K562 (cell line): ENCODE measurements around the gene MUC5AC. TPM values are rescaled to one million over a fixed set of nuclear protein-coding genes. Genes with fewer than 3 reads are reported as not detected.

Experiments
- ATAC-seq: fragments of 200-7000 bp; cut with Tn5 transposase; 3 replicates; pipeline ENCODE4 v1.9.1; 2020; ENCODE audit warnings: moderate library complexity
- BruUV-seq: library from RNA; stranded (reverse); fragments of 400-500 nt; replicated peaks from 2 replicates; lab custom pipeline; 2021; lab: Mats Ljungman, UMichigan
- CTCF ChIA-PET: fragments of 300-600 bp; formaldehyde crosslinking; extraction: SDS; loops from one replicate; lab custom pipeline; 2021; ENCODE audit warnings: low intra/inter-chr PET ratio; lab: Yijun Ruan, JAX
- POLR2A ChIA-PET: fragments of 300-600, 350-650 bp; sonication (Branson Sonifier 250); formaldehyde crosslinking; extraction: SDS; loops from one replicate; lab custom pipeline; 2021; ENCODE audit warnings: antibody characterized with exemption, inconsistent platforms; lab: Yijun Ruan, JAX
- DNase-seq, 4 experiments: peaks; one replicate each; pipeline versions ENCODE4 v3.0.0 to v3.0.0-alpha.2; 2011 to 2018; ENCODE audit warnings: low spot score in 3 of 4, mixed read lengths in 3 of 4; ENCODE audit errors: extremely low read depth in 1 of 4
- FAIRE-seq: peaks from 2 replicates; lab custom pipeline; 2011; peaks lifted over from hg19 to GRCh38; lab: Jason Lieb, UNC
- H2AFZ ChIP-seq: 2 replicates; pipeline ENCODE4 v1.6.0; 2011; ENCODE audit warnings: low read depth, low read length, control low read depth, inconsistent platforms
- H3K27ac ChIP-seq: fragments of 200-600 bp; 3 replicates; pipeline ENCODE4 v1.8.0; 2011; ENCODE audit warnings: low read depth, mild to moderate bottlenecking, control low read depth, inconsistent platforms, low read length, moderate library complexity, mixed read lengths; ENCODE audit errors: extremely low read depth
- H3K27me3 ChIP-seq, 2 experiments: fragments of 300-600 bp in 1 of 2; 2 replicates in 1 of 2; 3 replicates in 1 of 2; pipeline versions ENCODE4 v1.6.0 to v1.8.0; 2011; ENCODE audit warnings: inconsistent platforms in 2 of 2, low read length in 2 of 2, mild to moderate bottlenecking in 1 of 2, mixed read lengths in 1 of 2, moderate library complexity in 1 of 2; ENCODE audit not compliant: control insufficient read depth in 2 of 2, insufficient read depth in 2 of 2
- H3K36me3 ChIP-seq: fragments of 300-600 bp; 3 replicates; pipeline ENCODE4 v1.8.0; 2011; ENCODE audit warnings: mild to moderate bottlenecking, low read length, inconsistent platforms; ENCODE audit not compliant: control insufficient read depth, insufficient read depth
- H3K4me1 ChIP-seq, 2 experiments: fragments of 200-600 bp in 1 of 2; replicated peaks in 1 of 2; 2 replicates in 1 of 2; 3 replicates in 1 of 2; pipeline versions ENCODE4 v1.5.1 to v1.8.0; 2011; ENCODE audit warnings: inconsistent platforms in 2 of 2, low read length in 2 of 2, mild to moderate bottlenecking in 1 of 2, mixed read lengths in 1 of 2, moderate library complexity in 1 of 2; ENCODE audit not compliant: control insufficient read depth in 2 of 2, insufficient read depth in 2 of 2
- H3K4me2 ChIP-seq: 2 replicates; pipeline ENCODE4 v1.6.1; 2011; ENCODE audit warnings: low read length, control low read depth, inconsistent platforms, mixed read lengths; ENCODE audit not compliant: insufficient read depth
- H3K4me3 ChIP-seq: fragments of 200-600 bp; sonication (generic), shearing (Covaris generic); 2 replicates; pipeline ENCODE4 v1.5.1; 2016; ENCODE audit warnings: control low read depth, inconsistent platforms
- H3K79me2 ChIP-seq: fragments of 200-600 bp; 3 replicates; pipeline ENCODE4 v1.8.0; 2011; ENCODE audit warnings: low read length, inconsistent platforms; ENCODE audit not compliant: control insufficient read depth, insufficient read depth
- H3K9ac ChIP-seq, 2 experiments: 2 replicates each; pipeline versions ENCODE4 v1.6.0 to v1.6.1; 2011; ENCODE audit warnings: low read depth in 2 of 2, low read length in 2 of 2, control low read depth in 1 of 2, inconsistent platforms in 1 of 2, mild to moderate bottlenecking in 1 of 2, mixed read lengths in 1 of 2; ENCODE audit not compliant: insufficient read depth in 1 of 2
- H3K9me1 ChIP-seq: one replicate; pipeline ENCODE4 v1.6.0; 2011; ENCODE audit warnings: inconsistent platforms, mild to moderate bottlenecking, low read length, moderate library complexity; ENCODE audit not compliant: control insufficient read depth, insufficient read depth
- H3K9me3 ChIP-seq: replicated peaks from 2 replicates; pipeline ENCODE4 v1.5.1; 2011; ENCODE audit warnings: low read depth, low read length, inconsistent platforms; ENCODE audit not compliant: control insufficient read depth, insufficient read depth
- H4K20me1 ChIP-seq: replicated peaks from 2 replicates; pipeline ENCODE4 v1.6.1; 2011; ENCODE audit warnings: low read length, inconsistent platforms, mixed read lengths; ENCODE audit not compliant: control insufficient read depth, insufficient read depth
- BRD4 ChIP-seq: fragments of 200-600 bp; sonication (generic); IDR thresholded peaks from 2 replicates; pipeline ENCODE4 v1.6.1; 2017; ENCODE audit warnings: inconsistent platforms
- BRD9 ChIP-seq: fragments of 450-650 bp; IDR thresholded peaks from 2 replicates; pipeline ENCODE4 v1.6.1; 2018; ENCODE audit warnings: low read depth; ENCODE audit not compliant: partially characterized antibody
- CBX3 ChIP-seq, 2 experiments: IDR thresholded peaks; 1 replicate in 1 of 2; 2 replicates in 1 of 2; pipeline ENCODE4 v1.6.1; 2012; ENCODE audit warnings: inconsistent platforms in 2 of 2, low read length in 2 of 2, borderline replicate concordance in 1 of 2, control low read depth in 1 of 2
- COPS2 ChIP-seq: fragments of 450-650 bp; conservative IDR thresholded peaks from 2 replicates; pipeline ENCODE4 v1.6.1; 2016; ENCODE audit warnings: mild to moderate bottlenecking, moderate library complexity
- ESRRB ChIP-seq: fragments of 250-450 bp; sonication (Bioruptor Pico); IDR thresholded peaks from 2 replicates; pipeline ENCODE4 v1.5.0; 2020; ENCODE audit warnings: mild to moderate bottlenecking, moderate library complexity, borderline replicate concordance
- EZH2 ChIP-seq: IDR thresholded peaks from 2 replicates; pipeline ENCODE4 v1.6.1; 2012; ENCODE audit warnings: low read depth, mild to moderate bottlenecking, inconsistent platforms, low read length, borderline replicate concordance
- FOXM1 ChIP-seq, 2 experiments: fragments of 450-650 bp in 1 of 2; sonication (generic) in 1 of 2; formaldehyde crosslinking in 1 of 2; IDR thresholded peaks; 2 replicates each; pipeline versions ENCODE4 v1.6.1 to v1.9.0; 2017 to 2022; ENCODE audit warnings: low read depth in 2 of 2, mild to moderate bottlenecking in 2 of 2, missing genetic modification reagents in 1 of 2, moderate library complexity in 1 of 2
- KDM2B ChIP-seq: fragments of 250-450 bp; sonication (Bioruptor Pico); IDR thresholded peaks from 2 replicates; pipeline ENCODE4 v1.8.0; 2021; ENCODE audit warnings: mild to moderate bottlenecking, moderate library complexity
- MEF2A ChIP-seq: IDR thresholded peaks from 2 replicates; pipeline ENCODE4 v1.6.1; 2011; ENCODE audit warnings: low read depth, mild to moderate bottlenecking, low read length, moderate library complexity; ENCODE audit not compliant: control insufficient read depth
- NCOA6 ChIP-seq: fragments of 450-650 bp; IDR thresholded peaks from 2 replicates; pipeline ENCODE4 v1.6.1; 2017; ENCODE audit warnings: mild to moderate bottlenecking
- RHOXF2B ChIP-seq: fragments of 250-450 bp; sonication (Bioruptor Pico); conservative IDR thresholded peaks from 2 replicates; pipeline ENCODE4 v1.5.1; 2021
- SNIP1 ChIP-seq: fragments of 450-650 bp; IDR thresholded peaks from 2 replicates; pipeline ENCODE4 v1.7.1; 2017; ENCODE audit warnings: low read depth, mild to moderate bottlenecking
- TGIF2 ChIP-seq: sonication (generic); formaldehyde crosslinking; IDR thresholded peaks from 2 replicates; pipeline ENCODE4 v1.8.1; 2022; ENCODE audit warnings: mild to moderate bottlenecking, missing genetic modification reagents, moderate library complexity
- ZKSCAN8 ChIP-seq: fragments of 200-800 bp; sonication (Bioruptor generic); IDR thresholded peaks from 2 replicates; pipeline ENCODE4 v1.6.1; 2016; ENCODE audit warnings: missing genetic modification characterization, missing compliant biosample characterization
- ZNF165 ChIP-seq: fragments of 250-450 bp; sonication (Bioruptor Pico); IDR thresholded peaks from 2 replicates; pipeline ENCODE4 v1.4.0; 2020; ENCODE audit warnings: borderline replicate concordance
- ZNF184 ChIP-seq: sonication (generic); formaldehyde crosslinking; IDR thresholded peaks from 2 replicates; pipeline ENCODE4 v1.5.0; 2020; ENCODE audit warnings: missing genetic modification reagents
- ZNF282 ChIP-seq: sonication (generic); formaldehyde crosslinking; IDR thresholded peaks from 2 replicates; pipeline ENCODE4 v1.8.1; 2023; ENCODE audit warnings: missing genetic modification reagents
- ZNF316 ChIP-seq: fragments of 450-650 bp; IDR thresholded peaks from 2 replicates; pipeline ENCODE4 v1.6.1; 2016
- ZNF436 ChIP-seq: fragments of 250-450, 450-650 bp; sonication (Bioruptor Pico); formaldehyde crosslinking; IDR thresholded peaks from 2 replicates; pipeline ENCODE4 v1.7.0; 2020; ENCODE audit warnings: mild to moderate bottlenecking
- WGBS: fragments of 100-300 bp; shearing (Covaris generic); methylation state at CpG from one replicate; pipeline ENCODE4 v1.1.6; 2016; ENCODE audit warnings: low coverage, mixed read lengths; ENCODE audit not compliant: insufficient coverage; ENCODE audit errors: missing lambda C conversion rate; 5-methylcytosine and 5-hydroxymethylcytosine counted together
- in situ Hi-C: fragments of 300-500 bp; cut with MboI; formaldehyde crosslinking; loops from 4 replicates; pipeline ENCODE4 v1.15.0; 2018; ENCODE audit warnings: inconsistent platforms, mixed read lengths
- intact Hi-C: fragments of 100-400 bp; cut with micrococcal nuclease; formaldehyde crosslinking; loops from 2 replicates; pipeline ENCODE4 v1.14.2; 2022
- polyA plus RNA-seq, 8 experiments: library from polyadenylated mRNA; depleted of rRNA in 4 of 8; stranded (reverse) in 5 of 8; unstranded in 3 of 8; fragments of >200 nt; fragmentation: Nextera tagmentation in 2 of 8; fragmentation: Illumina TruSeq in 1 of 8; extraction: Ambion mirVana in 2 of 8; extraction: Trizol in 1 of 8; gene quantifications; 2 replicates each; pipeline versions ENCODE4 v1.2.1 to v1.2.3, GENCODE V29; 2011 to 2014; ENCODE audit warnings: inconsistent platforms in 1 of 8, missing spikeins in 1 of 8
- total RNA-seq, 7 experiments: library from RNA; depleted of rRNA in 6 of 7; stranded (reverse); fragments of >200 nt in 6 of 7; fragmentation: Illumina TruSeq in 2 of 7; extraction: Trizol in 2 of 7; gene quantifications; 2 replicates each; pipeline versions ENCODE4 v1.2.1 to v1.2.3, GENCODE V29; 2011 to 2021; ENCODE audit warnings: low replicate concordance in 1 of 7
- TF ChIP-seq, protein P1 (sequence below): fragments of 450-650 bp; formaldehyde crosslinking; IDR thresholded peaks from 2 replicates; pipeline ENCODE4 v1.4.0; 2020; ENCODE audit warnings: mild to moderate bottlenecking

Gene MUC5AC
- total and polyA plus RNA-seq, 9 of the 15 experiments (the other 6 are each of a cell fraction or from before 2014, with no cell fraction given): not detected

DNA sequence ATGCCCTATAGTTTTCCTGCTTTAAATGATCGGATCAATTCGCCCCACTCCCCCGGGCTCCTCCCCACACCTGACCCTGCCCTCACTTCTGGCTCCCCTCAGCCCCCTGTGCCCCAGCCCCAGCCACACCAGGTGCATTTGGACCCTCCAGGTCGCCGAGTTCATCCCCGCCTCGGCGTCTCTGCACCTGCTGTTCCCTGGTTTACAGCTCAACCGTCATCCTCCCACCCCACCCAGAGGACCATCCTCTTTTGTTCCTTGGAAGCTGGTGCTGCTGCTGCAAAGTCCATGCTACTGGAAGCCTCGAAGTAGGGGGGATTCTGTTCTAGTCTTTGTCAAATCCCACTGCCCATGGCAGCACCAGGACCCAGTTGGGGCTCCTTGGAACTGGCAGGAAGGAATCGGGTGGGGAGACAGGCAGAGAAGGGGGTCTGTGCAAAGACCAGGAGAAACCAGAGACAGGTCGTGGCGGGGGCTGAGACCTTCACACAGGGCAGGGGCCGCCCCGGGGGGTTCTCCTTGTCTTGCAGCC is 60.6 kb downstream of the MUC5AC start (continued):
- no peak for TF ChIP-seq TGIF2
- TF ChIP-seq, all 486 proteins: peak for 0

DNA sequence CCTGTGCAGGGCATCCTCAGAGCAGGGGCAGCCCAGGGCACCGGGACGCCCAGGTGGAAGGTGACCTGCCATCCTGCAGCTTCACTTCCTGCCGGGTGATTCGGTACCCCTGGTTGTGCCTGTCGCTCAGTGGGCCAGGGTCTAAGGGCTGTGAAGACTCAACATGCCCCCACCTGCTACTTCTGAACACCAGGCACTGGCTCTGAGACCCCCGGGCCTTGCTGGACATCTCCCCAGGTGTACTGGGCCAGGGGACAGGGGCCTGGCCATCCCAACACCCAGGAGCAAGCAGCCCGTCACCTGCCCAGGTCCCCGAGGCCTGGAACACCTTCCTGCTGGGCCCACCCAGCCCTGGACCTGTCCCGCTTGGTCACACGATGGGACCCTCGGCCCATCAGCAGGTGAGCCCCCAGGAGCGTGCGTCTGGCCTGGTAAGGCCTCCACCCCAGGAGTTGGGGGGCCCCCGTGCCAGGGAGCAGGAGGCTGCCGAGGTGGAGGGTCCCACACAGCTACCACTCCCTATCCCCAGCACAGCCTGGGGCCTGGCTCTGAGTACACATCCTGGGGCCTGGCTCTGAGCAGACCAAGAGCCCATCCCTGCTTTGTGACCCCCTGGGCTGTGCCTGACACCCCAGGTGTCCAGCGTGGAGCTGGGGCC is 61.2 kb downstream of the MUC5AC start:
- BruUV-seq: no TSS peak
- Histone ChIP-seq H3K79me2 (no peaks in the 10 kb centered on the region), H3K9me3 (no peaks in the 10 kb centered on the region), H3K36me3 (no peaks in the 10 kb centered on the region), H3K9me1 (no peaks in the 10 kb centered on the region), H3K27me3 (peaks cover 0 to 54% of the 10 kb centered on the region in 2 experiments; a peak in 4 of 5 replicates), H3K4me1 (peaks cover 0 to 38% of the 10 kb centered on the region in 2 experiments; a peak in 2 of 5 replicates), H3K9ac (no peak overlapping the region), H4K20me1 (no peaks in the 10 kb centered on the region), H3K4me3 (no peak overlapping the region), H3K27ac (no peak overlapping the region), H3K4me2 (no peak overlapping the region), H2AFZ (no peak overlapping the region)
- FAIRE-seq (no peak), DNase-seq (no peak), ATAC-seq (no peak)
- intact Hi-C loops: no loop called here
- TF ChIP-seq ZNF282 (CRISPR knock-in tag) (no peak), ZKSCAN8 (no peak), RHOXF2B (CRISPR knock-in tag) (no peak), CBX3 (IDR thresholded peaks at IDR 0.05; ENCODE audit: borderline replicate concordance in 1 of 2, low read length in 2 of 2) (no peak), KDM2B (CRISPR knock-in tag) (no peak), SNIP1 (no peak), ZNF184 (CRISPR knock-in tag) (no peak), ESRRB (CRISPR knock-in tag) (no peak), MEF2A (no peak), ZNF165 (CRISPR knock-in tag) (no peak), COPS2 (no peak), NCOA6 (no peak), FOXM1 (IDR thresholded peaks at IDR 0.05; ENCODE audit: low read depth) (no peak), FOXM1 (CRISPR knock-in tag; IDR thresholded peaks at IDR 0.05; ENCODE audit: low read depth) (no peak), ZNF436 (CRISPR knock-in tag) (no peak), BRD4 (no peak), BRD9 (no peak), ZNF316 (no peak), EZH2 (no peak)
- TF ChIP-seq, protein P1, sequence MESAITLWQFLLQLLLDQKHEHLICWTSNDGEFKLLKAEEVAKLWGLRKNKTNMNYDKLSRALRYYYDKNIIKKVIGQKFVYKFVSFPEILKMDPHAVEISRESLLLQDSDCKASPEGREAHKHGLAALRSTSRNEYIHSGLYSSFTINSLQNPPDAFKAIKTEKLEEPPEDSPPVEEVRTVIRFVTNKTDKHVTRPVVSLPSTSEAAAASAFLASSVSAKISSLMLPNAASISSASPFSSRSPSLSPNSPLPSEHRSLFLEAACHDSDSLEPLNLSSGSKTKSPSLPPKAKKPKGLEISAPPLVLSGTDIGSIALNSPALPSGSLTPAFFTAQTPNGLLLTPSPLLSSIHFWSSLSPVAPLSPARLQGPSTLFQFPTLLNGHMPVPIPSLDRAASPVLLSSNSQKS (CRISPR knock-in tag): no peak
- ChIA-PET CTCF (no interaction called here), POLR2A (interaction anchor here (0.6 to 0.7 kb wide), 2 partner anchors 12 to 261 kb away, joined by 3 to 4 read pairs; no protein-coding TSS in a partner anchor)
- in situ Hi-C loops: no loop called here
- WGBS: 2% methylated on average over 15 of the region's 16 CpGs
